Activated CD4-positive, alpha-beta memory T cell treated with anti-CD3 and anti-CD28 coated beads, Interleukin-2, amount 10 ng/mL, durations not matched to agents 7 days and 5 days (primary cell): ENCODE results near the gene MUTYH. TPM values are rescaled to one million over a fixed set of nuclear protein-coding genes. Genes with fewer than 3 reads are reported as not detected.
"Not testable (repeated sequence)": the region's sequence is repeated elsewhere in the genome, so short reads cannot be mapped to it uniquely, and the experiment has no call there.

Experiments
- CTCF ChIA-PET: fragments of 350-600 bp; sonication (Branson Sonifier 250); formaldehyde crosslinking; loops from one replicate; lab custom pipeline; 2021; ENCODE audit warnings: antibody characterized with exemption, inconsistent platforms; lab: Charles Lee
- POLR2A ChIA-PET: fragments of 350-600 bp; sonication (Branson Sonifier 250); formaldehyde crosslinking; loops from one replicate; lab custom pipeline; 2021; ENCODE audit warnings: antibody characterized with exemption; lab: Charles Lee
- DNase-seq: peaks from one replicate; pipeline ENCODE4 v3.0.0-alpha.2; 2020
- H3K27ac Mint-ChIP-seq: one replicate; pipeline ENCODE4 v1.8.0; 2021; ENCODE audit warnings: mild to moderate bottlenecking, mixed read lengths
- H3K27me3 Mint-ChIP-seq: one replicate; pipeline ENCODE4 v1.8.0; 2021; ENCODE audit warnings: mixed read lengths
- H3K36me3 Mint-ChIP-seq: one replicate; pipeline ENCODE4 v1.8.0; 2021; ENCODE audit warnings: low read depth, mixed read lengths
- H3K4me1 Mint-ChIP-seq: one replicate; pipeline ENCODE4 v1.8.0; 2021; ENCODE audit warnings: mixed read lengths
- H3K4me3 Mint-ChIP-seq: one replicate; pipeline ENCODE4 v1.8.0; 2021; ENCODE audit warnings: mild to moderate bottlenecking, mixed read lengths
- H3K9me3 Mint-ChIP-seq: one replicate; pipeline ENCODE4 v1.8.0; 2021; ENCODE audit warnings: mixed read lengths
- total RNA-seq, 2 experiments: library from RNA; stranded (reverse); gene quantifications; one replicate each; pipeline ENCODE4 v1.2.3, GENCODE V29; 2021

Gene MUTYH
- total RNA-seq, 2 experiments from 2014 or later, result 37.2 to 39.2 TPM

GRCh38 chr1:45370575-45370974 is 30.3 kb upstream of the MUTYH start:
- peaks cover 8% of the 10 kb centered on the region for H3K4me1 Mint-ChIP-seq
- H3K27ac Mint-ChIP-seq, result no peak overlapping the region
- ChIA-PET CTCF (no interaction called here), POLR2A (no interaction called here)
- DNase-seq, result no peak
- H3K9me3 Mint-ChIP-seq, result no peaks in the 10 kb centered on the region
- no peaks in the 10 kb centered on the region for H3K36me3 Mint-ChIP-seq
- H3K4me3 Mint-ChIP-seq, result no peak overlapping the region
- no peaks in the 10 kb centered on the region for H3K27me3 Mint-ChIP-seq

GRCh38 chr1:45365051-45365450 is 24.8 kb upstream of the MUTYH start:
- H3K9me3 Mint-ChIP-seq, result no peaks in the 10 kb centered on the region
- POLR2A ChIA-PET, result interaction anchor here (1.2 kb wide), 1 partner anchor 25 kb away, joined by 3 read pairs; the partner anchor contains the start of gene TOE1
- CTCF ChIA-PET, result interaction anchor here (0.6 to 12.1 kb wide), 3 partner anchors 63 to 428 kb away, joined by 3 to 140 read pairs (median 3); partner anchors contain the start of gene TESK2

GRCh38 chr1:45364294-45364693 is 24.1 kb upstream of the MUTYH start:
- H3K4me1 Mint-ChIP-seq, result peaks cover 6% of the 10 kb centered on the region
- ChIA-PET POLR2A (interaction anchor here (0.9 to 1.0 kb wide), 2 partner anchors 25 to 125 kb away, joined by 3 read pairs; partner anchors contain the start of genes MUTYH and TOE1), CTCF (interaction anchor here (12.1 kb wide), 1 partner anchor 128 kb away, joined by 140 read pairs; the partner anchor contains the start of gene TESK2)

More at GRCh38 chr1:45365051-45365450, 24.8 kb upstream of the MUTYH start:
- Mint-ChIP-seq H3K27me3 (no peaks in the 10 kb centered on the region), H3K4me3 (no peak overlapping the region), H3K36me3 (no peaks in the 10 kb centered on the region), H3K27ac (no peak overlapping the region), H3K4me1 (peaks cover 3% of the 10 kb centered on the region)
- no peak for DNase-seq

GRCh38 chr1:45360981-45361380 is 20.7 kb upstream of the MUTYH start:
- H3K4me3 Mint-ChIP-seq, H3K36me3 Mint-ChIP-seq, DNase-seq, H3K27me3 Mint-ChIP-seq, H3K9me3 Mint-ChIP-seq, H3K27ac Mint-ChIP-seq, H3K4me1 Mint-ChIP-seq: not testable (repeated sequence)
- POLR2A ChIA-PET, result interaction anchor here (0.7 to 3.0 kb wide), 5 partner anchors 21 to 327 kb away, joined by 3 to 12 read pairs (median 3); partner anchors contain the start of genes CCDC163, MMACHC, MUTYH and TMEM69
- CTCF ChIA-PET, result interaction anchor here (1.0 to 12.1 kb wide), 4 partner anchors 9 to 209 kb away, joined by 3 to 140 read pairs (median 4); partner anchors contain the start of genes MMACHC and TESK2

More at GRCh38 chr1:45364294-45364693, 24.1 kb upstream of the MUTYH start:
- H3K4me3 Mint-ChIP-seq, result no peak overlapping the region
- DNase-seq, result no peak
- H3K27ac Mint-ChIP-seq, result no peak overlapping the region
- H3K27me3 Mint-ChIP-seq, result no peaks in the 10 kb centered on the region
- H3K36me3 Mint-ChIP-seq, result no peaks in the 10 kb centered on the region
- H3K9me3 Mint-ChIP-seq, result no peaks in the 10 kb centered on the region

- H3K4me3 Mint-ChIP-seq, result no peak overlapping the region
- H3K36me3 Mint-ChIP-seq, result no peaks in the 10 kb centered on the region
- no peaks in the 10 kb centered on the region for H3K9me3 Mint-ChIP-seq
- ChIA-PET POLR2A (interaction anchor here (0.7 to 3.0 kb wide), 5 partner anchors 20 to 328 kb away, joined by 3 to 12 read pairs (median 3); partner anchors contain the start of genes CCDC163, MMACHC, MUTYH and TMEM69), CTCF (interaction anchor here (0.7 to 12.1 kb wide), 12 partner anchors 8 to 223 kb away, joined by 3 to 140 read pairs (median 4); partner anchors contain the start of genes MMACHC, MUTYH, NASP and TESK2)
- DNase-seq, result peak; percentile 58
- H3K27me3 Mint-ChIP-seq, result no peaks in the 10 kb centered on the region
- no peak overlapping the region for H3K27ac Mint-ChIP-seq
- H3K4me1 Mint-ChIP-seq, result peaks cover 6% of the 10 kb centered on the region
Observed at GRCh38 chr1:45359882-45360513, 19.8 kb upstream of the MUTYH start.

- Mint-ChIP-seq H3K4me3 (no peak overlapping the region), H3K36me3 (no peaks in the 10 kb centered on the region)
- POLR2A ChIA-PET, result interaction anchor here (0.8 to 1.8 kb wide), 2 partner anchors 11 to 12 kb away, joined by 4 to 5 read pairs; no protein-coding TSS in a partner anchor
Observed at GRCh38 chr1:45356186-45356585, 15.9 kb upstream of the MUTYH start.

GRCh38 chr1:45355683-45356082 is 15.4 kb upstream of the MUTYH start:
- Mint-ChIP-seq H3K4me3 (no peak overlapping the region), H3K27me3 (no peaks in the 10 kb centered on the region), H3K36me3 (no peaks in the 10 kb centered on the region), H3K4me1 (peaks cover 12% of the 10 kb centered on the region), H3K9me3 (no peaks in the 10 kb centered on the region), H3K27ac (no peak overlapping the region)
- ChIA-PET POLR2A (interaction anchor here (0.8 to 1.8 kb wide), 3 partner anchors 10 to 16 kb away, joined by 4 to 5 read pairs (median 5); partner anchors contain the start of genes MUTYH and TOE1), CTCF (interaction anchor here (0.6 to 12.1 kb wide), 2 partner anchors 137 to 283 kb away, joined by 3 to 140 read pairs; partner anchors contain the start of gene TESK2)
- no peak for DNase-seq

More at GRCh38 chr1:45356186-45356585, 15.9 kb upstream of the MUTYH start:
- Mint-ChIP-seq H3K4me1 (peaks cover 8% of the 10 kb centered on the region), H3K27ac (no peak overlapping the region), H3K9me3 (no peaks in the 10 kb centered on the region), H3K27me3 (no peaks in the 10 kb centered on the region)
- CTCF ChIA-PET, result interaction anchor here (0.6 to 12.1 kb wide), 4 partner anchors 12 to 282 kb away, joined by 3 to 140 read pairs (median 3); partner anchors contain the start of gene TESK2
- no peak for DNase-seq

- no peaks in the 10 kb centered on the region for H3K27me3 Mint-ChIP-seq
- no peak overlapping the region for H3K4me3 Mint-ChIP-seq
- peaks cover 11% of the 10 kb centered on the region for H3K4me1 Mint-ChIP-seq
- CTCF ChIA-PET, result interaction anchor here (12.1 kb wide), 1 partner anchor 138 kb away, joined by 140 read pairs; the partner anchor contains the start of gene TESK2
- no peaks in the 10 kb centered on the region for H3K36me3 Mint-ChIP-seq
- no peaks in the 10 kb centered on the region for H3K9me3 Mint-ChIP-seq
- no peak for DNase-seq
- no peak overlapping the region for H3K27ac Mint-ChIP-seq
- POLR2A ChIA-PET, result interaction anchor here (1.0 to 1.8 kb wide), 2 partner anchors 11 to 15 kb away, joined by 5 read pairs; partner anchors contain the start of genes MUTYH and TOE1
Observed at GRCh38 chr1:45354838-45355237, 14.6 kb upstream of the MUTYH start.

- Mint-ChIP-seq H3K27me3 (no peaks in the 10 kb centered on the region), H3K4me1 (peaks cover 12% of the 10 kb centered on the region), H3K27ac (no peak overlapping the region), H3K4me3 (no peak overlapping the region), H3K9me3 (no peaks in the 10 kb centered on the region), H3K36me3 (no peaks in the 10 kb centered on the region)
- DNase-seq, result no peak
- ChIA-PET POLR2A (no interaction called here), CTCF (no interaction called here)
Observed at GRCh38 chr1:45353685-45354084, 13.4 kb upstream of the MUTYH start.

- no peaks in the 10 kb centered on the region for H3K27me3 Mint-ChIP-seq
- no peaks in the 10 kb centered on the region for H3K9me3 Mint-ChIP-seq
- no peak overlapping the region for H3K4me3 Mint-ChIP-seq
- H3K4me1 Mint-ChIP-seq, result peaks cover 12% of the 10 kb centered on the region
- ChIA-PET CTCF (interaction anchor here (0.6 to 0.9 kb wide), 2 partner anchors 9 to 166 kb away, joined by 3 read pairs; no protein-coding TSS in a partner anchor), POLR2A (interaction anchor here (6.4 kb wide), 1 partner anchor 11 kb away, joined by 58 read pairs; the partner anchor contains the start of genes MUTYH and TOE1)
- peaks cover 2% of the 10 kb centered on the region for H3K36me3 Mint-ChIP-seq
- DNase-seq, result no peak
- H3K27ac Mint-ChIP-seq, result no peak overlapping the region
Observed at GRCh38 chr1:45351508-45351907, 11.3 kb upstream of the MUTYH start.

GRCh38 chr1:45348966-45349677 is 8.9 kb upstream of the MUTYH start:
- Mint-ChIP-seq H3K27ac (peak overlapping the region; percentile 32), H3K4me1 (peaks cover 12% of the 10 kb centered on the region), H3K9me3 (no peaks in the 10 kb centered on the region), H3K4me3 (no peak overlapping the region), H3K27me3 (no peaks in the 10 kb centered on the region), H3K36me3 (peaks cover 18% of the 10 kb centered on the region)
- DNase-seq, result no peak
- POLR2A ChIA-PET, result interaction anchor here (0.8 to 6.4 kb wide), 7 partner anchors 9 to 530 kb away, joined by 3 to 58 read pairs (median 3); partner anchors contain the start of genes HECTD3, MUTYH, PRDX1 and TOE1
- CTCF ChIA-PET, result interaction anchor here (4.6 kb wide), 1 partner anchor 143 kb away, joined by 23 read pairs; the partner anchor contains the start of gene TESK2

- ChIA-PET POLR2A (interaction anchor here (0.8 to 6.4 kb wide), 7 partner anchors 8 to 529 kb away, joined by 3 to 58 read pairs (median 3); partner anchors contain the start of genes MUTYH, PRDX1 and TOE1), CTCF (interaction anchor here (0.6 to 4.6 kb wide), 2 partner anchors 144 to 546 kb away, joined by 5 to 23 read pairs; partner anchors contain the start of gene TESK2)
- no peaks in the 10 kb centered on the region for H3K27me3 Mint-ChIP-seq
- no peak for DNase-seq
- H3K9me3 Mint-ChIP-seq, result no peaks in the 10 kb centered on the region
- no peak overlapping the region for H3K4me3 Mint-ChIP-seq
- H3K36me3 Mint-ChIP-seq, result peaks cover 23% of the 10 kb centered on the region
- no peak overlapping the region for H3K27ac Mint-ChIP-seq
- peaks cover 12% of the 10 kb centered on the region for H3K4me1 Mint-ChIP-seq
Observed at GRCh38 chr1:45348609-45348965, 8.3 kb upstream of the MUTYH start.
